Mammary epithelial cell (primary cell): ENCODE results near the gene GGT6.

ENCODE experiments used
- EZH2 ChIP-seq: IDR thresholded peaks from 2 replicates; pipeline ENCODE4 v1.6.1; 2012; ENCODE audit warnings: low read length, inconsistent platforms, borderline replicate concordance
- TF ChIP-seq, protein P1 (sequence below), 2 donors: IDR thresholded peaks in 1 of 2; conservative IDR thresholded peaks in 1 of 2; 2 replicates each; pipeline ENCODE4 v1.5.1; 2011 to 2012; ENCODE audit warnings: inconsistent platforms in 2 of 2, low read length in 2 of 2, mild to moderate bottlenecking in 2 of 2, control low read depth in 1 of 2, low read depth in 1 of 2; ENCODE audit not compliant: insufficient read depth in 1 of 2; ENCODE audit errors: extremely low read depth in 1 of 2

DNA sequence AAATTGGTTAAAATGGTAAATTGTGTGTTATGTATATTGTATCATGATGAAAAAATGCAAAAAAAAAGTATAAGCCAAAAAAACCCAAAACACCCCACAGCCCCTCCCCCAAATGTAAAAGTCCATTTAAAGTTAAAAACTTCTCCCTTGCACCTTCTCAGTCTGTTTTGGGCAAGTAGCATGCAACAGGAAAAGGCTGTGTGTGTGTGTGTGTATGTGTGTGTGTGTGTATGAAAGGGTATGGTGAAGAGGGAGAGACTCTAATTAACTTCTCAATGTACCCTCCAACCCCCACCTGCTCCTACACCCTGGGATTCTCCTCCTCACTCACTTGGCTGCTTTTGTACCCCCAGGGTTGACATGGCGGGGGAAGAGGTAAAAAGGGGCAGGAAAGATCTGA is 9.2 kb upstream of the GGT6 start:
- TF ChIP-seq, protein P1, sequence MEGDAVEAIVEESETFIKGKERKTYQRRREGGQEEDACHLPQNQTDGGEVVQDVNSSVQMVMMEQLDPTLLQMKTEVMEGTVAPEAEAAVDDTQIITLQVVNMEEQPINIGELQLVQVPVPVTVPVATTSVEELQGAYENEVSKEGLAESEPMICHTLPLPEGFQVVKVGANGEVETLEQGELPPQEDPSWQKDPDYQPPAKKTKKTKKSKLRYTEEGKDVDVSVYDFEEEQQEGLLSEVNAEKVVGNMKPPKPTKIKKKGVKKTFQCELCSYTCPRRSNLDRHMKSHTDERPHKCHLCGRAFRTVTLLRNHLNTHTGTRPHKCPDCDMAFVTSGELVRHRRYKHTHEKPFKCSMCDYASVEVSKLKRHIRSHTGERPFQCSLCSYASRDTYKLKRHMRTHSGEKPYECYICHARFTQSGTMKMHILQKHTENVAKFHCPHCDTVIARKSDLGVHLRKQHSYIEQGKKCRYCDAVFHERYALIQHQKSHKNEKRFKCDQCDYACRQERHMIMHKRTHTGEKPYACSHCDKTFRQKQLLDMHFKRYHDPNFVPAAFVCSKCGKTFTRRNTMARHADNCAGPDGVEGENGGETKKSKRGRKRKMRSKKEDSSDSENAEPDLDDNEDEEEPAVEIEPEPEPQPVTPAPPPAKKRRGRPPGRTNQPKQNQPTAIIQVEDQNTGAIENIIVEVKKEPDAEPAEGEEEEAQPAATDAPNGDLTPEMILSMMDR (conservative IDR thresholded peaks at IDR 0.05 in 1 of 2, IDR thresholded peaks at IDR 0.05 in 1 of 2; ENCODE audit: extremely low read depth in 1 of 2, insufficient read depth in 1 of 2, low read depth in 1 of 2, low read length in 2 of 2): no peak
- no peak for TF ChIP-seq EZH2
